ENCODE data around the gene MCF2L.
"Not testable (repeated sequence)": the region's sequence is repeated elsewhere in the genome, so short reads cannot be mapped to it uniquely, and the experiment has no call there.

Gene MCF2L

GRCh38 chr13:113064534-113065405 lies 95.8 kb downstream of the MCF2L start:
- peak; percentile 3 for DNase-seq (ENCODE audit: low read depth, low spot score)

GRCh38 chr13:113065406-113066141 lies 96.6 kb downstream of the MCF2L start:
- DNase-seq (ENCODE audit: low read depth, low spot score) = no peak

GRCh38 chr13:113066142-113066455 lies 97.1 kb downstream of the MCF2L start:
- DNase-seq (ENCODE audit: low read depth, low spot score) = no peak

- DNase-seq (ENCODE audit: low read depth, low spot score) = no peak
Measured at GRCh38 chr13:113066746-113067145, 97.7 kb downstream of the MCF2L start.

GRCh38 chr13:113069861-113070805 lies 101.1 kb downstream of the MCF2L start:
- DNase-seq (ENCODE audit: low read depth, low spot score) = no peak

- no peak for DNase-seq (ENCODE audit: low read depth, low spot score)
Measured at GRCh38 chr13:113070855-113071254, 101.8 kb downstream of the MCF2L start.

- no peak for DNase-seq (ENCODE audit: low read depth, low spot score)
Measured at GRCh38 chr13:113072376-113072775, 103.4 kb downstream of the MCF2L start.

- no peak for DNase-seq (ENCODE audit: low read depth, low spot score)
Measured at GRCh38 chr13:113073942-113074341, 104.9 kb downstream of the MCF2L start.

GRCh38 chr13:113074401-113074800 lies 105.4 kb downstream of the MCF2L start:
- DNase-seq (ENCODE audit: low read depth, low spot score) = no peak

GRCh38 chr13:113074876-113075275 lies 105.9 kb downstream of the MCF2L start:
- no peak for DNase-seq (ENCODE audit: low read depth, low spot score)

- no peak for DNase-seq (ENCODE audit: low read depth, low spot score)
Measured at GRCh38 chr13:113075711-113076110, 106.7 kb downstream of the MCF2L start.

GRCh38 chr13:113076681-113077401 lies 107.8 kb downstream of the MCF2L start:
- DNase-seq (ENCODE audit: low read depth, low spot score) = no peak

- no peak for DNase-seq (ENCODE audit: low read depth, low spot score)
Measured at GRCh38 chr13:113077566-113077952, 108.5 kb downstream of the MCF2L start.

- no peak for DNase-seq (ENCODE audit: low read depth, low spot score)
Measured at GRCh38 chr13:113077953-113078901, 109.2 kb downstream of the MCF2L start.

- DNase-seq (ENCODE audit: low read depth, low spot score) = no peak
Measured at GRCh38 chr13:113078902-113079780, 110.1 kb downstream of the MCF2L start.

GRCh38 chr13:113079781-113080080 lies 110.7 kb downstream of the MCF2L start:
- DNase-seq (ENCODE audit: low read depth, low spot score) = not testable (repeated sequence)

GRCh38 chr13:113080361-113080831 lies 111.4 kb downstream of the MCF2L start:
- no peak for DNase-seq (ENCODE audit: low read depth, low spot score)

GRCh38 chr13:113080901-113081521 lies 112.0 kb downstream of the MCF2L start:
- DNase-seq (ENCODE audit: low read depth, low spot score) = no peak
